Endothelial cell of umbilical vein (primary cell): ENCODE results near the gene FBP2. TPM values are rescaled to one million over a fixed set of nuclear protein-coding genes. Genes with fewer than 3 reads are reported as not detected.

ENCODE experiments used
- BruUV-seq: library from RNA; stranded (reverse); fragments of 400-500 nt; replicated peaks from 2 replicates; lab custom pipeline; 2021; lab: Mats Ljungman, UMichigan
- CTCF ChIA-PET: fragments of 300-600, 350-600 bp; sonication (Branson Sonifier 250); formaldehyde crosslinking; loops from one replicate; lab custom pipeline; 2021; ENCODE audit warnings: antibody characterized with exemption, inconsistent platforms; lab: Charles Lee
- POLR2A ChIA-PET: fragments of 300-600, 350-600 bp; sonication (Branson Sonifier 250); formaldehyde crosslinking; loops from one replicate; lab custom pipeline; 2021; ENCODE audit warnings: antibody characterized with exemption, inconsistent platforms; lab: Charles Lee
- DNase-seq: peaks from one replicate; pipeline ENCODE4 v3.0.0-alpha.2; 2011; ENCODE audit warnings: low read depth, low spot score
- FAIRE-seq: peaks from 2 replicates; lab custom pipeline; 2011; peaks lifted over from hg19 to GRCh38; lab: Jason Lieb, UNC
- H2AFZ ChIP-seq: 2 replicates; pipeline ENCODE4 v1.6.0; 2012; ENCODE audit warnings: low read depth, low read length, control low read depth, inconsistent platforms
- H3K27ac ChIP-seq: 2 replicates; pipeline ENCODE4 v1.5.1; 2011; ENCODE audit warnings: low read depth, mild to moderate bottlenecking, control low read depth, low read length, moderate library complexity; ENCODE audit not compliant: insufficient read depth
- H3K27me3 ChIP-seq, 2 experiments: 2 replicates each; pipeline versions ENCODE4 v1.6.0 to v1.6.1; 2011; ENCODE audit warnings: low read length in 2 of 2, mixed read lengths in 1 of 2; ENCODE audit not compliant: control insufficient read depth in 2 of 2, insufficient read depth in 2 of 2
- H3K36me3 ChIP-seq, 2 experiments: 2 replicates in 1 of 2; 3 replicates in 1 of 2; pipeline ENCODE4 v1.5.1; 2011; ENCODE audit warnings: low read length in 2 of 2, mild to moderate bottlenecking in 1 of 2, moderate library complexity in 1 of 2; ENCODE audit not compliant: control insufficient read depth in 2 of 2, insufficient read depth in 2 of 2; ENCODE audit errors: extremely low read depth in 1 of 2
- H3K4me1 ChIP-seq: 3 replicates; pipeline ENCODE4 v1.5.1; 2011; ENCODE audit warnings: mild to moderate bottlenecking, low read length; ENCODE audit not compliant: control insufficient read depth, insufficient read depth; ENCODE audit errors: extremely low read depth
- H3K4me2 ChIP-seq: 2 replicates; pipeline ENCODE4 v1.6.1; 2011; ENCODE audit warnings: low read length, control low read depth, mixed read lengths; ENCODE audit not compliant: insufficient read depth
- H3K4me3 ChIP-seq, 3 experiments: fragments of 200-600 bp in 1 of 3; sonication (generic), shearing (Covaris generic) in 1 of 3; replicated peaks in 1 of 3; 2 replicates each; pipeline ENCODE4 v1.5.1; 2011 to 2016; ENCODE audit warnings: control low read depth in 3 of 3, low read length in 3 of 3, mild to moderate bottlenecking in 2 of 3, inconsistent platforms in 1 of 3, low read depth in 1 of 3, moderate library complexity in 1 of 3; ENCODE audit not compliant: insufficient read depth in 1 of 3
- H3K79me2 ChIP-seq: 2 replicates; pipeline ENCODE4 v1.6.0; 2012; ENCODE audit warnings: low read length, inconsistent platforms; ENCODE audit not compliant: control insufficient read depth, insufficient read depth
- H3K9ac ChIP-seq: replicated peaks from 2 replicates; pipeline ENCODE3; 2011; ENCODE audit warnings: low read length, control low read depth; ENCODE audit not compliant: insufficient read depth; ENCODE audit errors: extremely low read depth
- H3K9me1 ChIP-seq: replicated peaks from 3 replicates; pipeline ENCODE4 v1.6.0; 2011; ENCODE audit warnings: mild to moderate bottlenecking, low read length; ENCODE audit not compliant: control insufficient read depth, insufficient read depth; ENCODE audit errors: extremely low read depth
- H3K9me3 ChIP-seq: replicated peaks from 2 replicates; pipeline ENCODE4 v1.5.1; 2012; ENCODE audit warnings: low read length, inconsistent platforms; ENCODE audit not compliant: control insufficient read depth, insufficient read depth
- H4K20me1 ChIP-seq: replicated peaks from 2 replicates; pipeline ENCODE3; 2011; ENCODE audit warnings: mild to moderate bottlenecking, low read length; ENCODE audit not compliant: control insufficient read depth, insufficient read depth; ENCODE audit errors: extremely low read depth
- CTCF ChIP-seq, 2 donors: IDR thresholded peaks; 1 replicate in 1 of 2; 2 replicates in 1 of 2; pipeline ENCODE4 v1.5.1; 2011; ENCODE audit warnings: low read length in 2 of 2, mild to moderate bottlenecking in 2 of 2, moderate library complexity in 2 of 2, control low read depth in 1 of 2, inconsistent platforms in 1 of 2, low read depth in 1 of 2; ENCODE audit not compliant: insufficient read depth in 1 of 2; ENCODE audit errors: extremely low read depth in 1 of 2
- EZH2 ChIP-seq: IDR thresholded peaks from 2 replicates; pipeline ENCODE4 v1.6.1; 2012; ENCODE audit warnings: borderline replicate concordance, low read depth, mild to moderate bottlenecking, moderate library complexity, low read length, inconsistent platforms; ENCODE audit not compliant: severe bottlenecking
- FOS ChIP-seq: IDR thresholded peaks from 2 replicates; pipeline ENCODE4 v1.6.1; 2011; ENCODE audit warnings: mild to moderate bottlenecking, low read length, moderate library complexity, borderline replicate concordance; ENCODE audit not compliant: insufficient read depth
- GATA2 ChIP-seq: IDR thresholded peaks from 2 replicates; pipeline ENCODE4 v1.7.0; 2011; ENCODE audit warnings: low read depth, mild to moderate bottlenecking, moderate library complexity, mixed read lengths, low read length; ENCODE audit not compliant: insufficient read length, insufficient read depth
- JUN ChIP-seq: IDR thresholded peaks from 2 replicates; pipeline ENCODE4 v1.6.1; 2011; ENCODE audit warnings: borderline replicate concordance, low read depth; ENCODE audit not compliant: insufficient read length, insufficient read depth
- MAX ChIP-seq: IDR thresholded peaks from 2 replicates; pipeline ENCODE4 v1.6.1; 2011; ENCODE audit not compliant: insufficient read depth, insufficient read length
- MYC ChIP-seq: IDR thresholded peaks from one replicate; pipeline ENCODE4 v1.6.1; 2011; ENCODE audit warnings: mild to moderate bottlenecking, low read depth, low read length
- POLR2A ChIP-seq: IDR thresholded peaks from 2 replicates; pipeline ENCODE4 v1.6.1; 2012; ENCODE audit warnings: low read depth, mild to moderate bottlenecking, control low read depth, low read length
- POLR2AphosphoS5 ChIP-seq: IDR thresholded peaks from 2 replicates; pipeline ENCODE4 v1.6.1; 2012; ENCODE audit warnings: low read depth, mild to moderate bottlenecking, control low read depth, low read length, moderate library complexity; ENCODE audit not compliant: insufficient read depth
- dilution Hi-C: fragments of 300-500 bp; cut with MboI; formaldehyde crosslinking; loops from one replicate; pipeline ENCODE4 v1.15.0; 2019; ENCODE audit warnings: low sequenced_read_pairs; ENCODE audit not compliant: extremely low pct_ligation_motif_present
- intact Hi-C: fragments of 100-400 bp; cut with micrococcal nuclease; formaldehyde crosslinking; loops from one replicate; pipeline ENCODE4 v1.10.0; 2022
- polyA plus RNA-seq, 4 experiments: library from polyadenylated mRNA; depleted of rRNA in 3 of 4; stranded (reverse) in 3 of 4; unstranded in 1 of 4; fragments of >200 nt; gene quantifications; 2 replicates each; pipeline versions ENCODE4 v1.2.1 to v1.2.3, GENCODE V29; 2011 to 2012; ENCODE audit warnings: missing spikeins in 1 of 4
- total RNA-seq: library from RNA; stranded (reverse); gene quantifications from 2 replicates; pipeline ENCODE4 v1.2.3, GENCODE V29; 2021

FBP2 gene
- total and polyA plus RNA-seq, 2 donors (not counting 3 experiments of a cell fraction or from before 2014, with no cell fraction given): not detected

- no peak overlapping the region for H2AFZ ChIP-seq
- FAIRE-seq (no peak), DNase-seq (no peak)
- ChIA-PET CTCF (interaction anchor here (1.1 to 1.6 kb wide), 3 partner anchors 134 to 600 kb away, joined by 4 to 5 read pairs (median 5); no protein-coding TSS in a partner anchor), POLR2A (no interaction called here)
- no peaks in the 10 kb centered on the region for H3K79me2 ChIP-seq
- no peak overlapping the region for H3K27ac ChIP-seq
- H3K4me3 ChIP-seq: no peak overlapping the region
- H4K20me1 ChIP-seq: no peaks in the 10 kb centered on the region
- H3K27me3 ChIP-seq: peaks cover 0 to 3% of the 10 kb centered on the region in 2 experiments
- H3K9me3 ChIP-seq: no peaks in the 10 kb centered on the region
- no peaks in the 10 kb centered on the region for H3K4me1 ChIP-seq
- no peak overlapping the region for H3K9ac ChIP-seq
- BruUV-seq: no TSS peak
- intact Hi-C loops (no loop called here), dilution Hi-C loops (no loop called here)
- TF ChIP-seq MAX (no peak), JUN (no peak), FOS (no peak), CTCF (IDR thresholded peaks at IDR 0.05; ENCODE audit: extremely low read depth in 1 of 2, insufficient read depth in 1 of 2, low read depth in 1 of 2, low read length in 2 of 2) (no peak), POLR2A (no peak), POLR2AphosphoS5 (no peak), MYC (no peak), GATA2 (no peak), EZH2 (no peak)
- H3K4me2 ChIP-seq: no peak overlapping the region
- H3K36me3 ChIP-seq: no peaks in the 10 kb centered on the region
- no peaks in the 10 kb centered on the region for H3K9me1 ChIP-seq
Observed at GRCh38 chr9:94613003-94613402, 19.4 kb upstream of the FBP2 start.
